GM12878 (cell line): Measurements from ENCODE around the gene BHLHA9. TPM values are rescaled to one million over a fixed set of nuclear protein-coding genes. Genes with fewer than 3 reads are reported as not detected.
A peak's percentile ranks its signal among the peaks of the same experiment; 100 is the strongest.

ENCODE experiments used
- ATAC-seq: fragments of 200-7000 bp; cut with Tn5 transposase; 3 replicates; pipeline ENCODE4 v1.9.1; 2020; ENCODE audit warnings: mild to moderate bottlenecking, moderate library complexity
- BruUV-seq: library from RNA; stranded (reverse); fragments of 400-500 nt; replicated peaks from 2 replicates; lab custom pipeline; 2021; lab: Mats Ljungman, UMichigan
- CTCF ChIA-PET: fragments of 300-600 bp; sonication (Branson Sonifier 250); formaldehyde crosslinking; extraction: SDS; loops from one replicate; lab custom pipeline; 2021; ENCODE audit warnings: inconsistent platforms; lab: Yijun Ruan, JAX
- POLR2A ChIA-PET: fragments of 350-600 bp; formaldehyde crosslinking; extraction: SDS; loops from one replicate; lab custom pipeline; 2021; ENCODE audit warnings: inconsistent platforms; lab: Charles Lee
- RAD21 ChIA-PET: fragments of 300-600 bp; sonication (Branson Sonifier 250); formaldehyde crosslinking; loops from one replicate; lab custom pipeline; 2023; ENCODE audit warnings: antibody characterized with exemption; ENCODE audit not compliant: unreplicated experiment; lab: Charles Lee
- SMC1A ChIA-PET: fragments of 300-600 bp; sonication (Branson Sonifier 250); formaldehyde crosslinking; loops from one replicate; lab custom pipeline; 2023; ENCODE audit not compliant: unreplicated experiment, uncharacterized antibody; lab: Charles Lee
- DNase-seq: peaks from one replicate; pipeline ENCODE4 v3.0.0-alpha.2; 2011; ENCODE audit warnings: low read depth, low spot score
- FAIRE-seq: peaks from 3 replicates; lab custom pipeline; 2011; peaks lifted over from hg19 to GRCh38; lab: Jason Lieb, UNC
- H2AFZ ChIP-seq: 2 replicates; pipeline ENCODE4 v1.6.0; 2011; ENCODE audit warnings: low read depth, low read length, control low read depth; ENCODE audit not compliant: control insufficient read depth
- H3K27ac ChIP-seq: 2 replicates; pipeline ENCODE4 v1.5.1; 2011; ENCODE audit warnings: control low read depth; ENCODE audit not compliant: control insufficient read depth, insufficient read depth
- H3K27me3 ChIP-seq, 2 experiments: replicated peaks in 1 of 2; 2 replicates each; pipeline versions ENCODE4 v1.6.0 to v1.6.1; 2011; ENCODE audit warnings: low read length in 1 of 2; ENCODE audit not compliant: control insufficient read depth in 2 of 2, insufficient read depth in 2 of 2
- H3K36me3 ChIP-seq, 2 experiments: 2 replicates each; pipeline ENCODE4 v1.5.1; 2011; ENCODE audit warnings: low read length in 1 of 2; ENCODE audit not compliant: control insufficient read depth in 2 of 2, insufficient read depth in 2 of 2
- H3K4me1 ChIP-seq: 2 replicates; pipeline ENCODE4 v1.6.1; 2011; ENCODE audit warnings: mild to moderate bottlenecking, low read length, moderate library complexity, mixed read lengths; ENCODE audit not compliant: control insufficient read depth, insufficient read depth
- H3K4me2 ChIP-seq: 2 replicates; pipeline ENCODE4 v1.6.0; 2011; ENCODE audit warnings: control low read depth; ENCODE audit not compliant: control insufficient read depth, insufficient read depth
- H3K4me3 ChIP-seq: fragments of 200-600 bp; sonication (generic); 2 replicates; pipeline ENCODE4 v1.5.1; 2016
- H3K79me2 ChIP-seq: 2 replicates; pipeline ENCODE4 v1.6.0; 2011; ENCODE audit warnings: low read length; ENCODE audit not compliant: control insufficient read depth, insufficient read depth
- H3K9ac ChIP-seq: 2 replicates; pipeline ENCODE4 v1.8.0; 2011; ENCODE audit warnings: low read length, control low read depth, mixed read lengths; ENCODE audit not compliant: control insufficient read depth, insufficient read depth
- H3K9me3 ChIP-seq: replicated peaks from 3 replicates; pipeline ENCODE4 v1.5.1; 2011; ENCODE audit warnings: mild to moderate bottlenecking, low read length; ENCODE audit not compliant: control insufficient read depth, insufficient read depth
- H4K20me1 ChIP-seq: 2 replicates; pipeline ENCODE4 v1.6.0; 2011; ENCODE audit not compliant: control insufficient read depth, insufficient read depth
- BACH1 ChIP-seq: fragments of 450-650 bp; IDR thresholded peaks from 2 replicates; pipeline ENCODE4 v1.6.1; 2017; ENCODE audit warnings: mild to moderate bottlenecking, borderline replicate concordance
- MEF2A ChIP-seq: IDR thresholded peaks from 2 replicates; pipeline ENCODE4 v1.6.1; 2011; ENCODE audit warnings: low read depth, mild to moderate bottlenecking, low read length, moderate library complexity; ENCODE audit not compliant: insufficient read depth
- POLR2A ChIP-seq: IDR thresholded peaks from 2 replicates; pipeline ENCODE4 v1.6.1; 2011; ENCODE audit warnings: low read depth, mild to moderate bottlenecking, low read length
- POLR2AphosphoS5 ChIP-seq: IDR thresholded peaks from 2 replicates; pipeline ENCODE4 v1.6.1; 2011; ENCODE audit warnings: mild to moderate bottlenecking, low read length, inconsistent platforms
- RUNX3 ChIP-seq: IDR thresholded peaks from 2 replicates; pipeline ENCODE4 v1.6.1; 2012; ENCODE audit warnings: low read length, inconsistent platforms
- TCF12 ChIP-seq: IDR thresholded peaks from 2 replicates; pipeline ENCODE4 v1.6.1; 2011; ENCODE audit warnings: low read depth, mild to moderate bottlenecking, low read length
- WGBS: methylation state at CpG from one replicate; pipeline ENCODE4 v1.1.6; 2016; ENCODE audit warnings: low lambda C conversion rate; ENCODE audit not compliant: insufficient replicate concordance, insufficient coverage; ENCODE audit errors: missing lambda C conversion rate; 5-methylcytosine and 5-hydroxymethylcytosine counted together
- in situ Hi-C: fragments of 300-500 bp; cut with MboI; formaldehyde crosslinking; loops from 9 replicates; pipeline ENCODE4 v1.14.3; 2018; ENCODE audit warnings: mixed read lengths
- intact Hi-C: fragments of 100-400 bp; cut with micrococcal nuclease; formaldehyde crosslinking; loops from one replicate; pipeline ENCODE4 v1.14.2; 2022; ENCODE audit not compliant: unreplicated experiment
- polyA plus RNA-seq, 11 experiments: library from polyadenylated mRNA; depleted of rRNA in 4 of 11; unstranded in 6 of 11; stranded (reverse) in 5 of 11; fragments of >200 nt; fragmentation: Nextera tagmentation in 4 of 11; fragmentation: Illumina TruSeq in 1 of 11; extraction: Ambion mirVana in 4 of 11; extraction: Trizol in 1 of 11; gene quantifications; 1 replicate in 1 of 11; 2 replicates in 10 of 11; pipeline versions ENCODE4 v1.2.1 to v1.2.3, GENCODE V29; 2011 to 2016; ENCODE audit warnings: inconsistent platforms in 2 of 11, missing spikeins in 2 of 11, low read depth in 1 of 11
- total RNA-seq, 4 experiments: library from RNA; depleted of rRNA in 3 of 4; stranded (reverse); fragments of >200 nt in 3 of 4; fragmentation: Illumina TruSeq in 1 of 4; extraction: Trizol in 1 of 4; gene quantifications; 2 replicates each; pipeline versions ENCODE4 v1.2.1 to v1.2.3, GENCODE V29; 2013 to 2021

BHLHA9 gene
- total and polyA plus RNA-seq, 10 of the 15 experiments (the other 5 are each of a cell fraction or from before 2014, with no cell fraction given) = not detected

GRCh38 chr17:1228781-1229348 lies 41.4 kb upstream of the BHLHA9 start:
- peaks cover 56% of the 10 kb centered on the region for H3K79me2 ChIP-seq
- ChIA-PET CTCF (interaction anchor here (0.8 to 4.0 kb wide), 15 partner anchors 11 to 488 kb away, joined by 3 to 41 read pairs (median 6); no protein-coding TSS in a partner anchor), POLR2A (interaction anchor here (0.8 to 3.8 kb wide), 11 partner anchors 9 to 47 kb away, joined by 3 to 24 read pairs (median 8); no protein-coding TSS in a partner anchor)
- H3K4me2 ChIP-seq = 0 out of 2 replicates have a peak overlapping the region, but pooled peaks have one; percentile 17
- no peak for DNase-seq
- in situ Hi-C loops = no loop called here
- peak overlapping the region; percentile 94 for H3K4me3 ChIP-seq
- peak; percentile 24 for ATAC-seq
- H4K20me1 ChIP-seq = no peaks in the 10 kb centered on the region
- TF ChIP-seq RUNX3 = no peak
- no peak for TF ChIP-seq POLR2AphosphoS5
- TF ChIP-seq TCF12 = 0 out of 2 replicates have a peak, but pooled peaks have one; percentile 2
- TF ChIP-seq MEF2A = no peak
- 0 out of 2 replicates have a peak, but pooled peaks have one; percentile 25 for TF ChIP-seq POLR2A
- TF ChIP-seq BACH1 = peak; percentile 25; the same call in 1 of the 2 replicates
- TF ChIP-seq, all 136 proteins: peak for 3
- Histone ChIP-seq H3K9me3 (no peaks in the 10 kb centered on the region), H3K27me3 (no peaks in the 10 kb centered on the region), H2AFZ (no peak overlapping the region), H3K27ac (peak overlapping the region; percentile 82), H3K4me1 (peaks cover 13% of the 10 kb centered on the region), H3K9ac (peak overlapping the region; percentile 83), H3K36me3 (peaks cover 6 to 14% of the 10 kb centered on the region in 2 experiments)
- ChIA-PET RAD21 (interaction anchor here (0.7 to 5.1 kb wide), 11 partner anchors 9 to 106 kb away, joined by 3 to 50 read pairs (median 14); no protein-coding TSS in a partner anchor), SMC1A (interaction anchor here (1.8 to 5.0 kb wide), 7 partner anchors 10 to 47 kb away, joined by 7 to 35 read pairs (median 17); no protein-coding TSS in a partner anchor)
- FAIRE-seq = no peak
- BruUV-seq = no TSS peak
- WGBS = under 1% methylated on average over 30 of the region's 79 CpGs
- intact Hi-C loops = loop anchor here (5.0 kb wide), 1 partner anchor 47 kb away; no protein-coding TSS in a partner anchor
